Gastroesophageal sphincter (tissue), 4 donors: Measurements from ENCODE around the gene SCRN1. TPM values are rescaled to one million over a fixed set of nuclear protein-coding genes. Genes with fewer than 3 reads are reported as not detected.
"Not testable (repeated sequence)": the region's sequence is repeated elsewhere in the genome, so short reads cannot be mapped to it uniquely, and the experiment has no call there.

Source experiments
- ATAC-seq: fragments of 150-250 bp; one replicate; pipeline ENCODE4 v1.9.1; 2016; ENCODE audit warnings: mild to moderate bottlenecking, moderate library complexity
- H3K27ac ChIP-seq, 4 donors: fragments of 200-600 bp; sonication (generic) in 3 of 4; 1 replicate in 3 of 4; 2 replicates in 1 of 4; pipeline ENCODE4 v1.5.1; 2016 to 2019
- H3K27me3 ChIP-seq: fragments of 200-600 bp; sonication (generic); one replicate; pipeline ENCODE4 v1.5.1; 2019
- H3K36me3 ChIP-seq, 2 donors: fragments of 200-600 bp; sonication (generic); one replicate each; pipeline ENCODE4 v1.5.1; 2019; ENCODE audit warnings: control low read depth in 1 of 2
- H3K4me1 ChIP-seq, 3 donors: fragments of 200-600 bp; sonication (generic); 1 replicate in 2 of 3; 2 replicates in 1 of 3; pipeline ENCODE4 v1.5.1; 2016 to 2019; ENCODE audit warnings: control low read depth in 2 of 3
- H3K4me3 ChIP-seq, 2 donors: fragments of 200-600 bp; sonication (generic); one replicate each; pipeline ENCODE4 v1.5.1; 2019; ENCODE audit warnings: mild to moderate bottlenecking in 1 of 2, moderate library complexity in 1 of 2
- H3K9me3 ChIP-seq, 3 donors: fragments of 200-600 bp; sonication (generic); one replicate each; pipeline ENCODE4 v1.5.1; 2017 to 2019; ENCODE audit warnings: control low read depth in 2 of 3
- CTCF ChIP-seq, 4 experiments: fragments of 200-600 bp in 2 of 4; fragments of 450-650 bp in 2 of 4; sonication (generic) in 1 of 4; IDR thresholded peaks; one replicate each; pipeline ENCODE4 v1.5.1; 2017 to 2019; ENCODE audit warnings: antibody characterized with exemption in 4 of 4, mild to moderate bottlenecking in 2 of 4, moderate library complexity in 2 of 4
- EP300 ChIP-seq: sonication (generic); formaldehyde crosslinking; IDR thresholded peaks from one replicate; pipeline ENCODE4 v1.6.1; 2017; ENCODE audit warnings: antibody characterized with exemption, mild to moderate bottlenecking
- POLR2A ChIP-seq, 2 donors: fragments of 450-650 bp; IDR thresholded peaks; one replicate each; pipeline ENCODE4 v1.6.1; 2017; ENCODE audit warnings: antibody characterized with exemption in 2 of 2, mild to moderate bottlenecking in 2 of 2, moderate library complexity in 1 of 2
- POLR2AphosphoS5 ChIP-seq: sonication (generic); formaldehyde crosslinking; IDR thresholded peaks from one replicate; pipeline ENCODE4 v1.6.1; 2017; ENCODE audit warnings: antibody characterized with exemption
- WGBS, 2 donors: methylation state at CpG; one replicate each; pipeline ENCODE4 v1.1.5; 2018; ENCODE audit warnings: low coverage in 1 of 2; 5-methylcytosine and 5-hydroxymethylcytosine counted together
- total RNA-seq, 4 donors: library from RNA; depleted of rRNA; stranded (reverse); fragments of >200 nt; gene quantifications; one replicate each; pipeline ENCODE4 v1.1.0, GENCODE V29; 2016

Gene SCRN1
- total RNA-seq, 4 donors from 2014 or later = 103 to 121 (median 112) TPM

GRCh38 chr7:29968683-29969395, 20.8 kb downstream of the SCRN1 start:
- Histone ChIP-seq H3K4me1 (peaks cover 0 to 69% (median 0%) of the 10 kb centered on the region in 3 donors), H3K4me3 (no peak overlapping the region), H3K27ac (no peak overlapping the region), H3K36me3 (peaks cover 0 to 19% of the 10 kb centered on the region in 2 donors), H3K27me3 (no peaks in the 10 kb centered on the region), H3K9me3 (no peaks in the 10 kb centered on the region)
- 77 to 82% methylated on average over 3 to 12 of the region's 12 CpGs for WGBS, 2 donors
- TF ChIP-seq CTCF (IDR thresholded peaks at IDR 0.05) (no peak), POLR2A (IDR thresholded peaks at IDR 0.05) (no peak), POLR2AphosphoS5 (no peak), EP300 (no peak)
- no peak for ATAC-seq

GRCh38 chr7:29965030-29965429, 24.6 kb downstream of the SCRN1 start:
- no peaks in the 10 kb centered on the region for H3K9me3 ChIP-seq
- TF ChIP-seq POLR2AphosphoS5 = no peak
- no peak for TF ChIP-seq POLR2A (IDR thresholded peaks at IDR 0.05)
- no peak for TF ChIP-seq EP300
- no peak for TF ChIP-seq CTCF (IDR thresholded peaks at IDR 0.05)
- no peaks in the 10 kb centered on the region for H3K27me3 ChIP-seq
- no peak for ATAC-seq
- H3K4me1 ChIP-seq = peaks cover 0 to 39% (median 0%) of the 10 kb centered on the region in 3 donors
- H3K27ac ChIP-seq = peak overlapping the region in 2 of 4 donors; percentile 42 to 61
- 20 to 54% methylated on average over 1 to 3 of the region's 3 CpGs for WGBS, 2 donors
- H3K36me3 ChIP-seq = peaks cover 0 to 19% of the 10 kb centered on the region in 2 donors
- H3K4me3 ChIP-seq = no peak overlapping the region

- WGBS, 2 donors = 82 to 100% methylated on average over 1 of the region's 1 CpG
- Histone ChIP-seq H3K27ac (no peak overlapping the region), H3K4me3 (no peak overlapping the region), H3K27me3 (no peaks in the 10 kb centered on the region), H3K36me3 (peaks cover 0 to 8% of the 10 kb centered on the region in 2 donors), H3K4me1 (peaks cover 0 to 36% (median 0%) of the 10 kb centered on the region in 3 donors), H3K9me3 (no peaks in the 10 kb centered on the region)
- ATAC-seq = no peak
- TF ChIP-seq CTCF (IDR thresholded peaks at IDR 0.05) (no peak), POLR2A (IDR thresholded peaks at IDR 0.05) (no peak), POLR2AphosphoS5 (no peak), EP300 (no peak)
Measured at GRCh38 chr7:29962035-29962434, 27.6 kb downstream of the SCRN1 start.

GRCh38 chr7:29961611-29962010, 28.0 kb downstream of the SCRN1 start:
- H3K27me3 ChIP-seq, H3K27ac ChIP-seq, H3K36me3 ChIP-seq, ATAC-seq, H3K4me3 ChIP-seq, H3K9me3 ChIP-seq: not testable (repeated sequence)
- WGBS, 2 donors = 100% methylated on average over 1 of the region's 19 CpGs; no CpG with 5 or more reads in 1 of the 2 donors
- peaks cover 0 to 36% (median 0%) of the 10 kb centered on the region in 3 donors for H3K4me1 ChIP-seq

GRCh38 chr7:29958667-29959358, 30.8 kb downstream of the SCRN1 start:
- TF ChIP-seq EP300 (no peak), CTCF (IDR thresholded peaks at IDR 0.05) (no peak), POLR2A (IDR thresholded peaks at IDR 0.05) (no peak), POLR2AphosphoS5 (no peak)
- no peaks in the 10 kb centered on the region for H3K9me3 ChIP-seq
- 84 to 86% methylated on average over 3 to 5 of the region's 8 CpGs for WGBS, 2 donors

More at GRCh38 chr7:29958667-29959358, 30.8 kb downstream of the SCRN1 start:
- Histone ChIP-seq H3K27ac (no peak overlapping the region), H3K36me3 (peaks cover 0 to 20% of the 10 kb centered on the region in 2 donors), H3K4me1 (peaks cover 0 to 27% (median 0%) of the 10 kb centered on the region in 3 donors), H3K27me3 (no peaks in the 10 kb centered on the region), H3K4me3 (no peak overlapping the region)
- ATAC-seq = no peak
